Sciatic nerve (tissue), 2 donors: ENCODE data around the gene DPH3. TPM values are rescaled to one million over a fixed set of nuclear protein-coding genes. Genes with fewer than 3 reads are reported as not detected.

Source experiments
- ATAC-seq: fragments of 200-7000 bp; cut with Tn5 transposase; one replicate; pipeline ENCODE4 v1.9.1; 2020; ENCODE audit warnings: mild to moderate bottlenecking, moderate library complexity
- DNase-seq: peaks from one replicate; pipeline ENCODE4 v3.0.0-alpha.2; 2020; ENCODE audit warnings: low spot score
- intact Hi-C: fragments of 100-400 bp; cut with DNase I; formaldehyde crosslinking; loops from one replicate; pipeline ENCODE4 v1.14.2; 2022
- total RNA-seq: library from RNA; stranded (reverse); fragmentation: NEBNext Ultra II Directional; extraction: Animal tissue kit (Norgen Biotek cat#: 25700); gene quantifications from one replicate; pipeline ENCODE4 v1.2.1, GENCODE V29; 2021
- donor health status: DM: no; HTN: no; CAD: no.
- donor health status: DM: no; HTN: no; CAD: no.

The DPH3 gene
- total RNA-seq, 1 donor from 2014 or later: 19.4 TPM

DNA sequence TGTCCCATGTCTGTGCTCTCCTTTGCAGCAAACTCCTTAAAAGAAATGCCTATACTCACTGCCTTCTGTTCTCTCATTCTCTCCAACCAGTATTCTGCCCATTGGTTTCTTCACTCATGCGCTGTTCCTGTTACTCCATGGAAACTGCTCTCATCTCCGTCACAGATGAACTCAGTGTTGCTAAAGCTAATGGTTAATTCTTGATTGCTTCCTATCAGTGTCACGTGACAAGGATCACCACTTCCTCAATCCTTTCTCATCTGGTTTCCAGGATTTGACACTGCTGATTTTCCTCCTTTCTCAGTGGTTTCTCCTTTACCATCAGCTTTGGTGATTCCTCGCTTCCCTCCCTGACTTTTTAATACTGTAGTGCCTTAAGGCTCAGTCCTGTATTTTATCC, 2.6 kb downstream of the DPH3 start:
- intact Hi-C loops: no loop called here
- ATAC-seq (no peak), DNase-seq (no peak)

DNA sequence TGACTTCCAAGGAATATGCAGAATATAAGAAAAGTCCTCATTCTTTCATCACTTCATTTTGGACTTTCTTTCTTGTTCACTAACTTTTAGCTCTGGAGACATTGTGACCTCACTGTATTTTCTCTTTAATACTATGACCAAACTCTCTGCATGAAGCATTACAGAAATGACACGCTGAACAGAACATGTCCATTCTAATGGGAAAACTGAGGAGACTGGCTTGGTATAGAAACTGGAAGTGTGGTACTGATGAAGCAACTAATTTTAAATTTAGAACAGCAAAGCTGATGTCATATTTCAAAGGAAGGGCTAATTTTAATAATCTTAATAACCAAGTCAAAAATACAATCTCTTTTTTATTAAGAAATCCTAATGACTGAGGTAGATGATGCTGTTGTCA, 4.7 kb downstream of the DPH3 start:
- ATAC-seq (no peak), DNase-seq (no peak)
- intact Hi-C loops: no loop called here

DNA sequence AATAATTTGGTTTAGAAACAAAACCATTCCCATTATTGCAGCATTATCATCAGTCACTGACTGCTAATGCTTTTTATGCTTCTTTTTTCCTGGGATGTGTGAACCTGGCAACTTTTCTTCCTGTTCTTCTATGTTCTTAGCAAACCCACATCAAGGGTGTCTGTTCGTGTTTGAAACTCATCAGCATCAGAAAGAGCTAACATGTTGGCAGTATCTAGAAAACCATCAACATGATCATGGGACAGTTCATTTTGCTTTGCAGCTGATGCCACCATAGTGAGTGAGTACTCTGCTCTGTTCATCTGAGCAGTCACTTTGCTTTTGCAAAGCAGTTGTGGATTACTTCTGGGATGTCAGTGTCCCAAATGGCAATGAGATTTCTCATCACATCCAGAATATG, 5.9 kb downstream of the DPH3 start:
- ATAC-seq: no peak
- intact Hi-C loops: no loop called here

DNA sequence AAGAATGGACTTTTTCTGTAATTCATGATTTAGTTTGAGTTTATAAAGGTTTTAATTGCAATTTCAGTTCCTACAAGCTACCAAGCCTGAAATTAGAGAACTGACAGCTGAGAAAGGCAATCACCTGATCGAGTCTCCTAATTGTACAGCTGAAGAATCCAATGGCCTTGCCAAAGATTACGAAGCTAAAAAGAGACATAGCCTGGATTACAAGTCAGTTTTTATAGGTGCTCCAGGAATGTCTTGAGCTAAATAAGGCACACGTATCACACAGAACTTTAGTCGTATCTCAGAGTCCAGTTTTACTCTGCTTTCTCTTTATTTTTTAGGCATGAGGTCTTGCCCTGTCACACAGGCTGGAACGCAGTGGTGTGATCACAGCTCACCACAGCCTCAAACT, 6.6 kb downstream of the DPH3 start:
- intact Hi-C loops: no loop called here
- DNase-seq: no peak
- no peak for ATAC-seq

More for the DNA sequence above, 5.9 kb downstream of the DPH3 start:
- no peak for DNase-seq

DNA sequence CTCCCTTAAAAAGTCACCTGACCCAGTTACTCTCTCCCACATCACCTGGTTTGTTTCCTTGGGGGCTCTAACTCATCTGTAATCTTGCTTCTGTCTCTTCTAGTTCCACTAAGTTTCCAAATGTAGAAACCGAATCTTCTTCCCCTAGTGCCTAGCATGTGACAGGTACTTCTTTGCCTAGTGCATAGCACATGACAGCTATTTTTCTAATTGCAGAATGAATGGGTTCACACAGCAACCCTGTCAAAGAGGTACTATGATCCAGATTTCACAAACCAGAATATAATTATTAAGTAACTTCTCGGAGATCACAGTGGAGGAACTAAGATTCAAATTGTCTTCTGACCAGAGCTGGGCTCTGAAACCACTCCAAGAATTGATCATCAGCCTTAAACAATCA, 7.4 kb downstream of the DPH3 start:
- DNase-seq (no peak), ATAC-seq (no peak)
- intact Hi-C loops: no loop called here

DNA sequence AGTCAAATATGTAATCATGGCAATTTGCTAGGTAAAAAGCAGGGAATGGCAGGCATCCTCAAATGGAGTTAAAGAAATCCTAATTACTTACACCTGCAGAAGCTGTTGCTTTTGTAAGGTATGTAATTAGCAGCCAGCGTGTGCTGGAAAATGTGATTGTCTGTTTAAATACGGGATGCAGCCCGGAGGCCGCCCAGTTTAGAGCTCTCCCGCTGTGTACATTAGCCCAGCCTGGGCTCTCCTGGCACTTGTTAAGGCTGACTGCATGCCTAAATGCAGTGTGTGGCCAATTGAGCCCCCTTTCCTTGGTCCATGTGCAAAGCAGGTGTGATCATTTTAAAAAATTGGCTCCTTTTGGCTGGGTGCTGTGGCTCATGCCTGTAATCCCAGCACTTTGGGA, 9.0 kb downstream of the DPH3 start:
- intact Hi-C loops: no loop called here
- ATAC-seq: no peak
- no peak for DNase-seq

DNA sequence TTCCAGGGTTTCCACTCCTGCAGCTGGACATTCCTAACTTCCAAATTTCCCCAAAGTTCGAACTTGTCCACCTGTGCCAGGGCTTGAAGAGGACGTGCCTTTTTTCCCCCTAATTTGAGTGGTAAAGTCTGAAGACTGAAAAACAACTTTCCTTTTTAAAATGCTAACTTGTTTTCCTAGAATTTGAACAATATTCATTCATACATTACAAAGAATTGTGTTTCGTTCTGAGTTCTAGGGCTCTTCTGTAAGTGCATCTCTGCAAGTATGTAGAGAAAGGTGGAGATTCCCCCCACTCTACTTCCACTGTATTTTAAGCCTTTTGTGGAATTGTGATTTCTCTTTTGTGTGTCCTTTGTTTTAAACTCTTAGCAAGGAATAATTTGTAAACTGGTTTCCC, 9.4 kb downstream of the DPH3 start:
- intact Hi-C loops: no loop called here
- no peak for DNase-seq
- no peak for ATAC-seq

DNA sequence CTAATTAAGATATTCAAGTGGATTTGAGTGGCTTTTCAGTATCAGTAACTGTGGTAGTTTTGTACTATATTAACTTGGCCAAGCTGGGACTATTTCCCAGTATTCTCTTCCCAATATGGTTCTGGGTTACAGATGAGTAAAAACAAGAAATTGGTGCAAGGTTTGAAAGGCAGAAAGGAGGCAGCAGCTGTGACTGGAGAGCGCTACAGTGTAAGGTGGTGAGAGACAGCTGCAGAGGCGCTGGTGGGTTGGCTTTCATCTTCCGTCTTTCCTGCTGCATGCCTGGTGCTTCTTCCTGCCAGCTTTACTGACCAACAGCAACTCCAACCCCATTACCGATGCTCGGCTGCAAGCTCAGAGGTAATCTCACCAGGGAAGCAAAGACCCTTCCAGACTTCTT, 9.8 kb downstream of the DPH3 start:
- DNase-seq: no peak
- intact Hi-C loops: loop anchor here (5.0 kb wide), 1 partner anchor 213 kb away; no protein-coding TSS in a partner anchor
- no peak for ATAC-seq

DNA sequence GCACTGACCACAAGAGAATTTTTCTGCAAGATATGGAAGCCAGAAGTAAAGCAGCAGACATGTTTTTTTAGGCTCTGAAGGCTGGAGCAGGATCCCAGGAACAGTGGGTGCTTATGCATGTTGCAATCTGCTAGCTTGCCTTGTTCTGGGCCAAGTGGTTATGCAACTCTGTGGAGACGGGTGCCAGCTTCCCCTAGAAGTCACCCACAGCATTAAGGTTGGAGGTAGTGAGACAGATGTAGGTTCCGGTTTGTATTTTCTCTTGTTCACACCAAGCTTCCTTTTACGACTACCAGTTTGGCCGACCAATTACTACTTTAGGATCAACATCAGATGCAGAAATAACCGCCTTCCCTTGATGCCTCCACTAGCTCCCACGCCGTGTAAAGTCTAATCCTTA, 11.1 kb downstream of the DPH3 start:
- ATAC-seq (peak; percentile 94), DNase-seq (no peak)
- intact Hi-C loops: loop anchor here (5.0 kb wide), 1 partner anchor 211 kb away; no protein-coding TSS in a partner anchor

DNA sequence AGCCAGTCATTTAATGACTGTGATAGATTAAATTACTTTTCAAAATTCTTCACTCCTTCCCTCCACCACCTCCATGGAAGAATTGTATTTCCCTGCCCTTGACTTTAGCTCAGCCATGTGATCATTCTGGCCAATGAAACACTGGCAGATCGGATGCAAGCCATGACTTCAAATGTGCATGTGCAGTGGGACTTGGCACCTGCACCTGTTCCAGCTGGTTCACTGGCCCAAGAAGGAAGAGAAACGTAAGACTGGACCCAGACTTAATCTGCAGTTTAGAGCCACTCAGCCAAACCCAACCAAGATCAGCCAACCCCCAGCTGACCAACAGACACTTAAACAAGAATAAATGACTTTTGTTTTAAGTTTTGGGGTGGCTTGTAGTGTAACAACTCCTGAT, 11.8 kb downstream of the DPH3 start:
- intact Hi-C loops: loop anchor here (5.0 kb wide), 1 partner anchor 211 kb away; no protein-coding TSS in a partner anchor
- no peak for ATAC-seq
- DNase-seq: no peak

DNA sequence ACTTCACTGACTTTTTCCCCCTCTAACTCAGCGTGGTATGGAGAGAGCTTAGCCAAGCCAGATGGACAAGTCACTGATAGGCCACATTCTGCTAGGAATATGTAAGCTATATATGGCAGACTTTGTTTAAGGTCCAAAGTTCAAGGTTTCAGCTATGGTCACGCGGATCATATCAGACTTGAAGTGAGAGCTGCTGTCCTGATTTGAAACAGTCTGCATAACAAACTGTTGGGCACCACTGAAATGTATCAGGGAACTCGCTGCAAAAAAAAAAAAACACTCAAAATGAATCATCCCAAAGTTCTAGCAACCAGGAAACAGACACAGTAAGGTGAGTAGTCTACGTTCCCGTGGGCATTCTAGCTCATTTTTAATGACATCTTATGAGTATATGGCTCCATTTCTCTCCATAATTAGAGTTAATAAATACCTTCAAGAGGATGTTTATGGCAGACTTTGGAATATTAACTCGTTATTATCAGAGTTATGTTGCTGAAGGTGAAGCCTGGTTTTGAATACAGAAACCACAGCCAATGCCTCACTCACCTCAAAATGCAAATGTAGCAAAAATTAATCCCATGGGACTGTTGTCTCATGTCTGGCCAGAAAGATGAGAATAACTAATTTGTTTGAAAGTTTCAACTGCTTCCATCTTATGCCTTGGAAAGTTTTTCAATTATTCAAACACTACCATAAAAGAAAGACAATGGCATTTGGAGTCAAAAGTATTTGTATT, 12.3 kb downstream of the DPH3 start:
- ATAC-seq: no peak
- no peak for DNase-seq
- intact Hi-C loops: loop anchor here (5.0 kb wide), 1 partner anchor 210 kb away; no protein-coding TSS in a partner anchor

DNA sequence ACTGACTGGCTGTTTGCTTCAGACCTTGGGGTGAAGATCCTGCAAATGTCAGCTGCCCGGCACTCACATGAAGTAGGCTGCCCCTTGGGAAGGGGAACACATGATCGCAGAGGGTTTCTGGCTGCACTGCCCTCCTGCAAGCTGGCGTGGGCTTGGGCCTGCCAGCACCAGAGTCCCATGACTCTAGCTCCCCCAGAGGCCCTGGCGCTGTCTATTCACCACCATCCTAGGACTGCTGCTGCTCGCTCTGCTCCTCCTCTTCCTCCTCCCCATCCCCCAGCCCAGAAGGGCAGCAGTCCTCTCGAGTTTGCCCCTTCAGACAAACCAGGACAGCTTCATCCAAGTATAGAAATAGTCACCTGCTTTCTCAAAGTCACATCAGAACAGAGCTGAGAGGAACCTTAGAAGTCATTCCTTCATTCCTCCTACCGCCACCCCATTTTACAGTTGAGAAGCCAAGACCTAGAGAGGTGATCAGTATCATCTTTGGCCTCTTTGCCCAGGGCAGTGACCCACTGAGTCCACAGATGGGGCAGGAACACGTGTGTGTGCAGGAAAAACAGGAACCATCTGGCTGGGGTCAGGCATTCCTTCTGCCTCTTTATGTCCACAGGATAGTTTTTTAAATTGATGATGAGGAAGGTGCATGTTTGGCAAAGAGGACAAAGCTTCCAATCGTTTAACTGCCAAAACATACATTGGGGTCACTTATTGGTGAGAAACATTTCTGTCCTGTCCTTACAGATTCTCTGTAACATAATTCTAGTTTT, 13.2 kb downstream of the DPH3 start:
- intact Hi-C loops: loop anchor here (5.0 kb wide), 1 partner anchor 209 kb away; no protein-coding TSS in a partner anchor
- ATAC-seq (no peak), DNase-seq (no peak)

DNA sequence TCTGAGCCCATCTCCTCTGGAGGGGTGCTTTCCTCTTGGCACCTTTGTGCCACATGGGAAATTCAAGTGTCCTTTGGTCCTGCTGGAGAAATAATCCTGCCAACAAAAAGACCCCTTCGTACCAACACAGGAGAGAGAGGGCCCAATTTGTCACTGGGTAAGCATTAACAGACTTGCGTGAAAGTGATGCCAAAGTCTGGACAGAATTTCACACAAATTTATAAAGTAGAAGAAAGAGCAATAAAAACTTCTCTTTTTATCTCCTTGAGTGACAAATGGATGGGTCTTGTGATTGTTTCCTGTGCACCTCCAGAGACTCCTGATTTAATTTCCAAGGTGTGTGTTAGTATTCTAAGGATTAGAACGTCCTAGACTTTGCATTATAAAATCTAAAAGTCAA, 14.9 kb downstream of the DPH3 start:
- intact Hi-C loops: loop anchor here (5.0 to 10.0 kb wide), 2 partner anchors 208 to 625 kb away; no protein-coding TSS in a partner anchor
- ATAC-seq: no peak
- no peak for DNase-seq

DNA sequence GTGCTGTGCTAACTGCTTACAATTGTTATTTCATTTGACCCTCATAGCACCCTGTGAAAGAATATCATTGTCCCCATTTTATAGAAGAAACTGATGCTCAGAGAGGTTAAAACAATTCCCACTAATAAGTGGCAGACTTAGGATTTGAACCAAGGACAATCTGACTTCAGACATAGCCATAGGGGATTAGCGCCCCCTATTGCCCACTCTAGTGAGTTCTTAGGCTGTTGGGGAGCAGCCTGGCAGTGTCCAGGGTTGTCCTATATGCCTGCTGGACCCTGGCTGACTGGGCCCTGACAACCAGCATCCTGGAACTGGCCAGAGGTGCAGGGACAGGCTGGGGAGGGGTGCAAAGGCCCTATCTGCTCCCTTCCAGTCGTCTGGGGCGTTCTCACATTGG, 15.4 kb downstream of the DPH3 start:
- intact Hi-C loops: loop anchor here (10.0 kb wide), 1 partner anchor 625 kb away; no protein-coding TSS in a partner anchor
- ATAC-seq (no peak), DNase-seq (no peak)

DNA sequence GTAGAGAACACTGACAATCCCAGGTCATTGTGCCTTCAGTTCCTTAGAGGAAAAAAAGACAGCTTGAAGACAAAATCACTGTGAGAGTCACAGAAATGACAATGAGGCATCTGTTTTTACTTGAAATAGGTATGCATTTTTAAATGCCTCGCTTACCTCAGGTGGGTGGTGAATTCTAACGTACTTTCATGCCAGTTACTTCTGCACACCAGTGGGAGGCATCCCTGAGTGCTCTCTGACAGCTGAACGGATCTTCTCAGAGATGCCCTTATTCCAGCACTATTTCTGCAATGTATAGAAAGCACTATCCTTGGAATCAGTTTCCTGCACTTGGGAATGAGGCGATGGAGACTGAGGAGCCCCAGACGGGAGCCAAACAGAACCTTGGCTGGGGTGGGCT, 16.2 kb downstream of the DPH3 start:
- DNase-seq (no peak), ATAC-seq (no peak)
- intact Hi-C loops: loop anchor here (10.0 kb wide), 1 partner anchor 624 kb away; no protein-coding TSS in a partner anchor

DNA sequence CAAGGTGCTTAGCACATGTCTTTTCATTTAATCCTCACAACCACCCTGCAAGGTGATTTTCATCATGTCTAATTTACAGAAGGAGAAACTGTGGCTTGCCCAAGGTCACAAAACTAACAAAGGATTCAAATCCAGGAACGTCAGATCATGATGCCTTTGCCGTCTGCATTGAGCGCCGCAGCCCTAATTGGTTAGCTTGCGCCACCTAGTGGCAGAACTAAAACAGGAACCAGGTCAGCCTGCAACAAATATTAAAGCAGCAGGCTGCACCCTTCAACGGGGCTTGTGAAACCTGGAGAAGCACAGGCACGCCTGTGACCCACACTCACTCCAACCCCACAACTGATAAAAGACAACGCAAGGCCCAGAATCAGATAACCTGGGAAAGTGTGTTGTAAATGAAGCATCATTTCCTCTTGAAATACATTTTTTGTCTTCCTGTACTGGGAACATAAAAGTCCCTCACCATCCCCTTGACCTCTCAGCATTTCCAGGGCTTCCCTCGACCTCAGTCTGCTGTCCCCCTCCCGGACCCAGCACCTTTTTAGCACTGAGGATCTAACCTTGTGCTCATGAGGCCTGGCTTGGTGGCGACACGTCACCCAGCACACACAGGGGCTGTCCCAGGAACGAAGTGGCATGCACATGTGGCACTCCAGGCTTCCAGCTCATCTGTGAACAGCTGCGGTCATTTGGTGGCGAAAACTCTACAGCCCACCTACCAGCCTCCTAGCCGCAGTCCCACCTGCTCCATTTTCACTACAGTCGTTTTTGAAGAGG, 17.3 kb downstream of the DPH3 start:
- DNase-seq: peak; percentile 88
- peak; percentile 85 for ATAC-seq

DNA sequence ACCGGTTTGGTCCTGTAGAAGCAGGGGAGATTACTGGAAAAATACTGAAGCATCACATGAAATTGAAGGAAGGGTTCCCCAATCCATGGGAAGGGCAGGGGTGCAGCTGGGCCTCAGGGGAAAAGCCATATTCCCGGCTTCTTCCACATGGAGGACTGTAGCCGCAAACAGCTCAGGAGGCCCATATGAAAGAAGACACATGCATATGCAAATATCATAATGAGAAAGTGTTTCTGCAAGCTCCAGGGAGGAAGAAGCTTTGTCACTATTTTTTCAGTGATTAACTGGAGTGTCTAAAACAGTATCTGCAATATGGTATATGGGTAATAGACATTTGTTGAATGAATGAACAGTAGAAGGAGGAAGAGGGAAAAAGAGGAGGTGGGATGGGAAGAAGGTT, 19.1 kb downstream of the DPH3 start:
- no peak for ATAC-seq
- intact Hi-C loops: loop anchor here (10.0 kb wide), 1 partner anchor 621 kb away; no protein-coding TSS in a partner anchor
- no peak for DNase-seq

More for the DNA sequence above, 17.3 kb downstream of the DPH3 start:
- intact Hi-C loops: loop anchor here (10.0 kb wide), 1 partner anchor 623 kb away; no protein-coding TSS in a partner anchor

DNA sequence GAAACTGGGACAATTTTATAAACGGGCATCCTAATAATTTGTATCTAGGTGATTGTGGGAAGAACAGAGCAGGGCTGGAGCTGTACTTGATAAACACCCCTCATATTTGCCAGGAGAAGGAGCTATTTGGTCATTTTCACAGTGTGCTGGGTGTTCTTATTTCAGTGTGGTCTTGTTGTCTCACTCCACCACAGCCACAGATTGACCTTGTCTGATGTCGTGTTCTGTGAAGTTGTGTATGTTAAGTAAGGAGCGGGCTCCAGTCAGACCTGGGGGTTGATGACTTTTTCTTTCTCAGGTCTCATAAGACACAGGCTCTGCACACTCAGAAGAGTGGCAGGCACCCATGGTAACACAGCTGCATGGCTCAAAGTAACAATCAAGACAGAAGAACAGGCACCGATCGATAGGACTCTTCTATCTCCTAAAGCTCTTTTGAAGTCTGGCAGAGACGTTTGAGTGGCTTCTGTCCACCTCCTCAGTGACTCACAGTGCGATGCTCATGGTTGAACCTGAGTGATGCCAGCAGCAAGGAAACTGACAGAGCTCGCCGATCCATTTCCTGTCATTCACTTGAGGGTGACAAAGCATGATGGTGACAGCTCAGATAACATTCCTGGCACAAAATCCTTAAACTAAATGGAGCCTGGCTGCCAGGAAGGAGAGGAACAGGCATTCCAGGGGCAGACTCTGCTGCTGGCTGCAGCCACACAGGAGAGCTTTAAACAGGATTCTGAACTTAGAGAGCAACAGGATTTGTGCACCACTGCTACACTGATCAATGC, 20.8 kb downstream of the DPH3 start:
- no peak for DNase-seq
- intact Hi-C loops: loop anchor here (10.0 kb wide), 1 partner anchor 619 kb away; no protein-coding TSS in a partner anchor
- no peak for ATAC-seq
